ENCODE data around the gene RGS3. TPM values are rescaled to one million over a fixed set of nuclear protein-coding genes. Genes with fewer than 3 reads are reported as not detected.

RGS3 gene
- total and polyA plus RNA-seq, 10 of the 15 experiments (the other 5 are each of a cell fraction or from before 2014, with no cell fraction given), result 2.9 to 138 (median 28.8) TPM

GRCh38 chr9:113525831-113526230, 62.3 kb downstream of the RGS3 start:
- H3K4me1 ChIP-seq (ENCODE audit: control insufficient read depth, insufficient read depth, low read length), result peaks cover 30% of the 10 kb centered on the region
- peaks cover 39% of the 10 kb centered on the region in 2 experiments for H3K36me3 ChIP-seq (ENCODE audit: control insufficient read depth in 2 of 2, insufficient read depth in 2 of 2, low read length in 1 of 2)
- ChIA-PET SMC1A (ENCODE audit: uncharacterized antibody, unreplicated experiment) (interaction anchor here (0.9 to 18.5 kb wide), 7 partner anchors 9 to 79 kb away, joined by 3 to 323 read pairs (median 28); no protein-coding TSS in a partner anchor), POLR2A (interaction anchor here (0.9 to 14.0 kb wide), 4 partner anchors 10 to 52 kb away, joined by 3 to 233 read pairs (median 12); no protein-coding TSS in a partner anchor), RAD21 (ENCODE audit: unreplicated experiment) (interaction anchor here (0.9 to 15.3 kb wide), 3 partner anchors 8 to 50 kb away, joined by 3 to 481 read pairs (median 31); no protein-coding TSS in a partner anchor), CTCF (interaction anchor here (1.3 to 12.5 kb wide), 6 partner anchors 11 to 130 kb away, joined by 3 to 199 read pairs (median 43); no protein-coding TSS in a partner anchor)
- DNase-seq (ENCODE audit: low read depth, low spot score) (no peak), FAIRE-seq (no peak), ATAC-seq (no peak)
- H3K4me3 ChIP-seq, result no peak overlapping the region
- H3K79me2 ChIP-seq (ENCODE audit: control insufficient read depth, insufficient read depth, low read length), result peaks cover 56% of the 10 kb centered on the region
- no peaks in the 10 kb centered on the region for H3K27me3 ChIP-seq (replicated peaks in 1 of 2; ENCODE audit: control insufficient read depth in 2 of 2, insufficient read depth in 2 of 2, low read length in 1 of 2)
- H3K9me3 ChIP-seq (replicated peaks; ENCODE audit: control insufficient read depth, insufficient read depth, low read length), result no peaks in the 10 kb centered on the region
- intact Hi-C loops (cut with micrococcal nuclease; ENCODE audit: unreplicated experiment) (no loop called here), in situ Hi-C loops (cut with MboI) (no loop called here)
- 97% methylated on average over 8 of the region's 8 CpGs for WGBS (ENCODE audit: insufficient coverage, insufficient replicate concordance, low lambda C conversion rate, missing lambda C conversion rate)
- no peak overlapping the region for H2AFZ ChIP-seq (ENCODE audit: control insufficient read depth, low read depth, low read length)
- BruUV-seq (replicated peaks), result no TSS peak
- TF ChIP-seq BACH1 (IDR thresholded peaks at IDR 0.05; ENCODE audit: borderline replicate concordance) (no peak), BMI1 (IDR thresholded peaks at IDR 0.05; ENCODE audit: borderline replicate concordance) (no peak), ZNF622 (IDR thresholded peaks at IDR 0.05) (no peak)
- no peak overlapping the region for H3K9ac ChIP-seq (ENCODE audit: control insufficient read depth, insufficient read depth, low read length)
- no peak overlapping the region for H3K27ac ChIP-seq (ENCODE audit: control insufficient read depth, insufficient read depth)
- H4K20me1 ChIP-seq (ENCODE audit: control insufficient read depth, insufficient read depth), result peaks cover 17% of the 10 kb centered on the region
- peak overlapping the region; percentile 44 for H3K4me2 ChIP-seq (ENCODE audit: control insufficient read depth, insufficient read depth)

- H3K4me3 ChIP-seq, result no peak overlapping the region
- H4K20me1 ChIP-seq (ENCODE audit: control insufficient read depth, insufficient read depth), result peaks cover 17% of the 10 kb centered on the region
- ChIA-PET SMC1A (ENCODE audit: uncharacterized antibody, unreplicated experiment) (interaction anchor here (0.9 to 18.5 kb wide), 6 partner anchors 9 to 80 kb away, joined by 3 to 323 read pairs (median 36); no protein-coding TSS in a partner anchor), RAD21 (ENCODE audit: unreplicated experiment) (interaction anchor here (0.9 to 15.3 kb wide), 3 partner anchors 9 to 50 kb away, joined by 3 to 481 read pairs (median 31); no protein-coding TSS in a partner anchor), POLR2A (interaction anchor here (0.9 to 14.0 kb wide), 4 partner anchors 9 to 52 kb away, joined by 3 to 233 read pairs (median 12); no protein-coding TSS in a partner anchor), CTCF (interaction anchor here (1.3 to 12.5 kb wide), 5 partner anchors 11 to 130 kb away, joined by 3 to 199 read pairs (median 38); no protein-coding TSS in a partner anchor)
- intact Hi-C loops (cut with micrococcal nuclease; ENCODE audit: unreplicated experiment) (no loop called here), in situ Hi-C loops (cut with MboI) (no loop called here)
- peaks cover 51% of the 10 kb centered on the region for H3K79me2 ChIP-seq (ENCODE audit: control insufficient read depth, insufficient read depth, low read length)
- peaks cover 39 to 42% of the 10 kb centered on the region in 2 experiments for H3K36me3 ChIP-seq (ENCODE audit: control insufficient read depth in 2 of 2, insufficient read depth in 2 of 2, low read length in 1 of 2)
- BruUV-seq (replicated peaks), result no TSS peak
- WGBS (ENCODE audit: insufficient coverage, insufficient replicate concordance, low lambda C conversion rate, missing lambda C conversion rate), result 71% methylated on average over 8 of the region's 8 CpGs
- no peak for DNase-seq (ENCODE audit: low read depth, low spot score)
- H3K27ac ChIP-seq (ENCODE audit: control insufficient read depth, insufficient read depth), result no peak overlapping the region
- no peak for ATAC-seq
- FAIRE-seq, result no peak
- no peak overlapping the region for H2AFZ ChIP-seq (ENCODE audit: control insufficient read depth, low read depth, low read length)
- H3K9ac ChIP-seq (ENCODE audit: control insufficient read depth, insufficient read depth, low read length), result no peak overlapping the region
- H3K4me1 ChIP-seq (ENCODE audit: control insufficient read depth, insufficient read depth, low read length), result peaks cover 27% of the 10 kb centered on the region
- no peaks in the 10 kb centered on the region for H3K9me3 ChIP-seq (replicated peaks; ENCODE audit: control insufficient read depth, insufficient read depth, low read length)
- peak overlapping the region; percentile 44 for H3K4me2 ChIP-seq (ENCODE audit: control insufficient read depth, insufficient read depth)
- H3K27me3 ChIP-seq (replicated peaks in 1 of 2; ENCODE audit: control insufficient read depth in 2 of 2, insufficient read depth in 2 of 2, low read length in 1 of 2), result no peaks in the 10 kb centered on the region
- TF ChIP-seq IKZF2 (IDR thresholded peaks at IDR 0.05) (no peak), ZSCAN29 (IDR thresholded peaks at IDR 0.05) (no peak), SUPT20H (IDR thresholded peaks at IDR 0.05; ENCODE audit: borderline replicate concordance, control insufficient read depth, low read depth, low read length) (no peak), NFYA (IDR thresholded peaks at IDR 0.05; ENCODE audit: borderline replicate concordance, low read depth, low read length) (no peak), RELA (IDR thresholded peaks at IDR 0.05; ENCODE audit: borderline replicate concordance, partially characterized antibody) (no peak), ZNF384 (IDR thresholded peaks at IDR 0.05; ENCODE audit: borderline replicate concordance, low read depth, low read length) (no peak), ZZZ3 (IDR thresholded peaks at IDR 0.05; ENCODE audit: control insufficient read depth, insufficient read length, low read depth) (no peak), CHD2 (IDR thresholded peaks at IDR 0.05; ENCODE audit: borderline replicate concordance, low read depth, low read length) (no peak), HDGF (IDR thresholded peaks at IDR 0.05) (no peak), HCFC1 (IDR thresholded peaks at IDR 0.05; ENCODE audit: low read length) (no peak)
- TF ChIP-seq, protein P1, sequence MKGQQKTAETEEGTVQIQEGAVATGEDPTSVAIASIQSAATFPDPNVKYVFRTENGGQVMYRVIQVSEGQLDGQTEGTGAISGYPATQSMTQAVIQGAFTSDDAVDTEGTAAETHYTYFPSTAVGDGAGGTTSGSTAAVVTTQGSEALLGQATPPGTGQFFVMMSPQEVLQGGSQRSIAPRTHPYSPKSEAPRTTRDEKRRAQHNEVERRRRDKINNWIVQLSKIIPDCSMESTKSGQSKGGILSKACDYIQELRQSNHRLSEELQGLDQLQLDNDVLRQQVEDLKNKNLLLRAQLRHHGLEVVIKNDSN (IDR thresholded peaks at IDR 0.05; ENCODE audit: borderline replicate concordance, extremely low read length, insufficient read depth, low read depth, low read length), result no peak
Measured at GRCh38 chr9:113526231-113526746, 62.8 kb downstream of the RGS3 start.

Data from GM12878 (cell line).